HG02588 (cell line): ENCODE results near the gene PRKN.
A peak's percentile ranks its signal among the peaks of the same experiment; 100 is the strongest.

ENCODE experiments used
- ATAC-seq: cut with Tn5 transposase; IDR thresholded peaks from one replicate; pipeline ENCODE4 v1.9.1; 2021; ENCODE audit warnings: mild to moderate bottlenecking, moderate library complexity; ENCODE audit not compliant: unreplicated experiment

PRKN gene

GRCh38 chr6:161379834-161380582 is 1347.6 kb downstream of the PRKN start:
- no peak for ATAC-seq

DNA sequence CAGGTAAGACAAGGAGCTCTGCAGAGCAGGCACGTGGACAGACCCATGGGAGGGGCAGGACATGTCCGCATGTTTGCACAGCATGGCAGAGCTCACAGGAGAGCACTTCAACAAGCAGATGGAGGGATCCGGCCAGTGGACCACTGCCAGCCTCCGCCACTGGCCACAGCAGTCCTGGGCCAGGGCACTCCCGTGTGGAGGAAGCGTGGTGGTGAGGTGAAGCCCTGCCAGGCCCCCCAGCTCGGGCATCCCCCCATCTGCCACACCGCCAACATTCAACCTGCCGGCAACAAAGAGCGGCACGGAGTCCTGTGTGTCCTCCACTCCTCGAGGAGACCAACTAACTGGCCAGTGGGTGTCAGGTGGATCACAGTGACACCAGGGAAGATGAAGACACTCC is 1349.5 kb downstream of the PRKN start:
- ATAC-seq: no peak

DNA sequence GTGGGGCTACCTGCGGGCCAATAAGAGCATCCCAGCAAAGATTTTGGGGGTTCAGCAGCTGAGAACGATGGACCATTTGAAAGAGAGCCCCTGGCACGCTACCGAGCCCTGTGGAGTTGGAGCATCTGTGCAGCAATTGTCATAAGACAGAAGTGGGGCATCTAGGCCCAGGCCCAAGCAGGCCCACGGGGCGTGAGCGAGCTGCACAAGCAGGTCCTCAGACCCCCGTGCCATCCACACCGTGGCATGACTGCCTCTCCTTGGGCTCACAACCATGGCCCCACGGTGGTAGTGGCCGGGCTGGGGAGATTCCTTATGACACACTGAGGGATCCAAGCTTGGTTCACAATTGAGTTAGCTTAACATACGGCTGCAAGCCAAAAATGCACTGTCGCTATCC is 1350.5 kb downstream of the PRKN start:
- ATAC-seq: no peak

DNA sequence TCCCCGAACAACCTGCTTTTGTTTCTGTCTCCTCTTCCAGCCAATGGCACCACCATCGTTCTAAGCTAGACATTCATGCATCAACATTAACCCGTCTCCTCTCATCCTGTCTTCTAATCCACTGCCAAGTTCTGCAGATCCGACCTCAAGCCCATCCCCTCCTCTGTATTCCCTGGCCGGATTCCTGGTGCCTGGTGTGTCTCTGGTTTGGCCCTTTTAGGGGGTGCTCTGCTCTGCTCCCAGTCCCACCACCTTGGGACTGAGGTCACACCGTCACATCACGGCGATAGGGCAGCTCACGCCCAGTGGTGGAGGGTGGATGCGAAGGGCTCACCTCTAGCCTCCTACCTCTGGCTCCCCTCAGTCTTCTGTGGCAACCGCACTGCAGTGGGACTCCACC is 1351.2 kb downstream of the PRKN start:
- no peak for ATAC-seq

GRCh38 chr6:161374971-161375873 is 1352.3 kb downstream of the PRKN start:
- ATAC-seq: no peak

DNA sequence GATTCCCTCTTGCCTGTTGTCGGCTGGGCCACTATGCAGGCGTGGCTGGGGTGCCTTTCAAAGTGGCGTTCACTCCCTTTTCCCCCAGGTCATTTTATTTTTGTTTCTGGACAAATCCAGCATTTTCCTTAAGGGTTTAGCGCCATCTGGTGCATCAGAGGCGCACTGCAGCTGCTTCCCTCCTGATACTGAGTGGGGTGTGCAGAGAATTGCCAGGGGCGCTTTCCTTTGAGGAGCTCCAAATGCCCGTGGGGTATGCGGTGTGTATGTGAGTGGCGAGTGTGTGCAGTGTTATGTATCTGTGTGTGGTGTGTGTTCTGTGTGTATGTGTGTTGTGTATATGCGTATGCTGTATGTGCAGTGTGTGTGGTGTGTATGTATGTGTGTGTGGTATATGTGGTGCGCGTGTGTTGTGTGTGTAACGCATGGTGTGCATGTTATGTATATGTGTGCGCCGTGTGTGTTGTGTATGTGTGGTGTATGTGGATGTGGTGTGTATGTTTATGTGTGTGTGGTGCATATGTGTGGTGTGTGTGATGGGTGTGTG is 1353.6 kb downstream of the PRKN start:
- no peak for ATAC-seq

GRCh38 chr6:161372422-161372793 is 1355.2 kb downstream of the PRKN start:
- ATAC-seq: no peak

DNA sequence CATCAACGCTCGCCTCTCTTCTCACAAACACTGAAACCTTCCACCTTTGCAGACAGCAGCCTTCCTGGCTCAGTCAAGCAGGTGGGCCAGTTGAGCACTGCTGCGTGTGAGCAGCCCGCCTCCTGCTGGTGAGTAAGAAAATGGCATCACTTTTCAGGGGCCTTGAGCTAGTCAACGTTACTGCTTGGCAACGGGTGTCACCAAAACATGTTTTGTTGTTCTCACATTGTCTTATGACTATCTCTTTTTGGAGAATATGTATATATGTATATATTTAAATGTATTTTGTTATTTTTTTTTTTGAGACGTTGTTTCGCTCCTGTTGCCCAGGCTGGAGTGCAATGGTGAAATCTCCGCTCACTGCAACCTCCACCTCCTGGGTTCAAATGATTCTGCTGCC is 1356.7 kb downstream of the PRKN start:
- peak; percentile 88 for ATAC-seq

DNA sequence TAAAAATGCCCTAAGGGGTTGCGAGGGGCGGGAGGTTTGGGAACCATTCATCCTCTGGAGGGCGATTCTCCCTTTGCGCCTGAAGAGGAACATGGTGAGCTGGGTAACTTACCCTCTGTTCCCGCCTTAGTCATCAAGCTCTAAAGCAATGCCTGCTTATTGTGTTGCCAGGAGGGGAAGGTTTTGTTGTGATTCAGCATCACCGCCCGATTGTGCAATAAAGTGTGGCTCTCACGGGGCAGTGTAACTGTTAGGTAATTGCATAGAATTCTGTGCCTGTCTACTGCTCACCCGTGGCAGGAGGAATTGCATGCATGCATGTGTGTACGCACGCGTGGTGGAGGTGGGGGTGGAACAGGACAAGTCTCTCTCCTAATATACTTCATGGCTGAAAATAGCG is 1358.2 kb downstream of the PRKN start:
- no peak for ATAC-seq

GRCh38 chr6:161368514-161368913 is 1359.1 kb downstream of the PRKN start:
- ATAC-seq: no peak

- no peak for ATAC-seq
Measured at GRCh38 chr6:161367472-161367871, 1360.1 kb downstream of the PRKN start.

DNA sequence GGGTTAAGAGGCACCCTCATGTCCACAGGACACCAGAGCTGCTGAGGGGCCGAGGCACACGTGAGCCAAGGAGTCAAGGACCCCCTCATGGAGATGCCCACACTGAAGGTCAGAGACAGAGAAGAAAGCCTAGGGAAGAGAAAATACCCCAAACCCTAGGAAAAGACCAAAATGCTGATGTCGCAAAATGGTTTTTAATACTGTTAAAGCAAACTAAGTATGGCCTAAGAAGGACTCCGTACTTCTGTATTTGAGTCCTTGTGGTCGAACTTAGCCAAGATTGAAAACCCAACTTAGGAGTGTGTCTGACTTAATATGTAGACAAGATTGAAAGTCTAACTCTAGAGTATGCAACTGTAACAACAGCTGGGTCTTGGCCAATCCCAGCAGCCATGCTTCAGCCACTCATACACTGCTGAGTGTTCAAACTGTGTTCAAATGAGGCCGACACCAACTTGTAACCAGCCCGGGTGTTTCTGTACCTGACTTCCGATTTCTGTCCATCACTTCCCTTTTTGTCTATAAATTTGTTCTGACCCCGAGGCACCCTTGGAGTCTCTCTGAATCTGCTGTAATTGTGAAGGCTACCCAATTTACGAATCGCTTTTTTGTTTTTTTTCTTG is 1361.2 kb downstream of the PRKN start:
- ATAC-seq: no peak

DNA sequence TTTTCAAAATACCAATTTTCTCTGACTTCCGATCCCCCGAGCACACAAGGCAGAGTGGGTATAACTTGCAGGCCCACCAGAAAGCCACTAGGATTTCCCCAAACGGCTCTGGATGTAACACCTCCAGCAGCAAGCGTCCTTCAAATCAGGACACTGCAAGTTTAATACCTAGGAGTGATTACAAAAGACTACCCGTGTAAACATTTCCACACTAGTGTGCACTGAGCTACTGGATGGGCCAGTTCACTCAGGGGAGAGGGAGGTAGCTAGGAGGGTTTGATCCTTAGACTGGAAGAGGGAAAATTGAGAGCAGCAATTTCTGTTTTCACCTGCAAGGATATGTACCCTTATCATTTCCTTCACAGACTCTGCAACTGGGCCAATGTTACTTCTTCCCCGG is 1361.9 kb downstream of the PRKN start:
- no peak for ATAC-seq

GRCh38 chr6:161363286-161363685 is 1364.3 kb downstream of the PRKN start:
- ATAC-seq: no peak

DNA sequence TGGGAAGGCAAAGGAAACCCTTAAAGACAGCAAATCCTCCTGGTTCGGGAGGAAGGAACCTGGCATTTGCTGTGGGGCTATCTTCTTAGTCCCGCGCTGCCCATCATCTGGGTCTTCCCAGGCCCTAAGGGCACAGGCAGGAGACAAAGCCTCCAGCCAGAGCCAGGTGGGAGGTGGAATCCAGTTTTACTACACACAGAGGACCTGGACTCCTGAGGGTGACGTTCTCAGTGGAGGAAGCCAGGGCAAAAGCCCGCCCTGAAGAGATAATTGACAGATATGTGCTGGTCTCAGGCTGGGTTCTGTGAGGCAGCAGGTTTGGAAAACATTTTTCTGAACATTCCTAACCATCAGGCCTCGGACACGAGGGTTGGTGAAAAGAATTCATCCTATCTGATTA is 1365.3 kb downstream of the PRKN start:
- no peak for ATAC-seq

- no peak for ATAC-seq
Measured at GRCh38 chr6:161361529-161361928, 1366.0 kb downstream of the PRKN start.

- ATAC-seq: no peak
Measured at GRCh38 chr6:161360520-161360919, 1367.0 kb downstream of the PRKN start.

- ATAC-seq: no peak
Measured at GRCh38 chr6:161359618-161359945, 1368.0 kb downstream of the PRKN start.

- ATAC-seq: no peak
Measured at GRCh38 chr6:161356167-161356854, 1371.3 kb downstream of the PRKN start.

DNA sequence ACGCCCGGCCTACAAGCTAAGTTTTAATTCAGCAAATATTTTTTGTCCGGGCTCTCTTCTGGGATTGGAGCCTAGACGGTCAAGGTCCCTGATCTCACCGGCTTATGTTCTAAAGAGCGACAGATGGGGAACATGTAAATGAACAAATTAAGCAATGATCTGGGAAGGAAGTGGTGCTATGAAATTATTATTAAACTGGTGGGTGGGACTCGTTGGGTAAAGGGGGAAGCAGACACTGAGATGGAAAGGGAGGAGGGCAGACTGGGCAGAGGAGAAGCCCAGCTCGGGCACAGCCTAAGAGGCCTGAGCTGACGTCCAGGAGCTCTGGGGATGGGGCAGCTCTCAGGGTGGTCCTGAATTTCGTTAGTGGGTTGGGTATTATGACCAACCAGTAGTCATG is 1371.9 kb downstream of the PRKN start:
- ATAC-seq: no peak

GRCh38 chr6:161354956-161355355 is 1372.6 kb downstream of the PRKN start:
- no peak for ATAC-seq
